Measurements from ENCODE around the gene TRMT61A. TPM values are rescaled to one million over a fixed set of nuclear protein-coding genes. Genes with fewer than 3 reads are reported as not detected.

TRMT61A gene
- total and polyA plus RNA-seq, 2 of the 13 experiments (the other 11 are each of a cell fraction or from before 2014, with no cell fraction given) = 6.5 to 13.6 TPM

- TF ChIP-seq ZNF407 (CRISPR knock-in tag; IDR thresholded peaks at IDR 0.05; ENCODE audit: not compliant biosample characterization) (peak; percentile 60), FUBP1 (CRISPR knock-in tag; IDR thresholded peaks at IDR 0.05; ENCODE audit: borderline replicate concordance) (no peak), DRAP1 (CRISPR knock-in tag; IDR thresholded peaks at IDR 0.05) (peak; percentile 41; the same call in 1 of the 2 replicates), PITX1 (CRISPR knock-in tag; IDR thresholded peaks at IDR 0.05) (peak; percentile 15; the same call in 1 of the 2 replicates), SKIL (CRISPR knock-in tag; IDR thresholded peaks at IDR 0.05; ENCODE audit: borderline replicate concordance) (peak; percentile 68; the same call in 1 of the 2 replicates), ZNF615 (CRISPR knock-in tag; IDR thresholded peaks at IDR 0.05; ENCODE audit: borderline replicate concordance) (no peak), KAT8 (CRISPR knock-in tag; IDR thresholded peaks at IDR 0.05) (peak; percentile 69), IKZF4 (CRISPR knock-in tag; IDR thresholded peaks at IDR 0.05; ENCODE audit: borderline replicate concordance, low read depth, not compliant biosample characterization) (peak; percentile 29), ZNF569 (CRISPR knock-in tag; IDR thresholded peaks at IDR 0.05; ENCODE audit: borderline replicate concordance) (no peak), ZNF513 (CRISPR knock-in tag; conservative IDR thresholded peaks at IDR 0.05) (no peak), NR2C2 (CRISPR knock-in tag; IDR thresholded peaks at IDR 0.05; ENCODE audit: borderline replicate concordance) (no peak; the same call in 1 of the 2 replicates)
Measured at GRCh38 chr14:103549361-103550311, 20.6 kb downstream of the TRMT61A start (continued).
